Duodenal mucosa (tissue), 2 donors: ENCODE measurements around the gene TLE6.

Experiments
- H3K27ac ChIP-seq: one replicate; pipeline ENCODE4 v1.7.0; 2013; ENCODE audit warnings: low read depth, low read length
- H3K27me3 ChIP-seq, 2 donors: one replicate each; pipeline ENCODE4 v1.7.0; 2013; ENCODE audit warnings: low read length in 2 of 2, control low read depth in 1 of 2; ENCODE audit not compliant: insufficient read depth in 2 of 2, control insufficient read depth in 1 of 2
- H3K36me3 ChIP-seq, 2 donors: one replicate each; pipeline ENCODE4 v1.7.0; 2013; ENCODE audit warnings: low read length in 2 of 2, control low read depth in 1 of 2; ENCODE audit not compliant: insufficient read depth in 2 of 2, control insufficient read depth in 1 of 2
- H3K4me1 ChIP-seq, 2 donors: one replicate each; pipeline ENCODE4 v1.7.0; 2013; ENCODE audit warnings: low read length in 2 of 2, control low read depth in 1 of 2; ENCODE audit not compliant: insufficient read depth in 2 of 2, control insufficient read depth in 1 of 2
- H3K4me3 ChIP-seq, 2 donors: one replicate each; pipeline ENCODE4 v1.7.0; 2013; ENCODE audit warnings: low read length in 2 of 2, low read depth in 1 of 2
- H3K9ac ChIP-seq, 2 donors: one replicate each; pipeline ENCODE4 v1.7.0; 2013; ENCODE audit warnings: low read length in 2 of 2, low read depth in 1 of 2
- H3K9me3 ChIP-seq, 2 donors: one replicate each; pipeline ENCODE4 v1.7.0; 2013; ENCODE audit warnings: low read length in 2 of 2, control low read depth in 1 of 2; ENCODE audit not compliant: control insufficient read depth in 1 of 2

The TLE6 gene

GRCh38 chr19:3042621-3043267 is 65.4 kb downstream of the TLE6 start:
- Histone ChIP-seq H3K4me3 (no peak overlapping the region), H3K9ac (no peak overlapping the region), H3K27me3 (no peaks in the 10 kb centered on the region), H3K9me3 (no peaks in the 10 kb centered on the region), H3K36me3 (no peaks in the 10 kb centered on the region), H3K27ac (no peak overlapping the region), H3K4me1 (peaks cover 0 to 4% of the 10 kb centered on the region in 2 donors)
